K562 (cell line): ENCODE data around the gene IPO9. TPM values are rescaled to one million over a fixed set of nuclear protein-coding genes. Genes with fewer than 3 reads are reported as not detected.

ENCODE experiments used
- ASH1L ChIP-seq: fragments of 450-650 bp; IDR thresholded peaks from 2 replicates; pipeline ENCODE4 v1.6.1; 2018; ENCODE audit warnings: borderline replicate concordance, mild to moderate bottlenecking, low read depth; ENCODE audit not compliant: partially characterized antibody
- DMBX1 ChIP-seq: fragments of 250-450 bp; sonication (Bioruptor Pico); IDR thresholded peaks from 2 replicates; pipeline ENCODE4 v1.8.0; 2022; ENCODE audit warnings: inconsistent platforms, mild to moderate bottlenecking, moderate library complexity, borderline replicate concordance
- E4F1 ChIP-seq: fragments of 250-450 bp; sonication (Bioruptor Pico); IDR thresholded peaks from 2 replicates; pipeline ENCODE4 v1.5.0; 2021; ENCODE audit warnings: mild to moderate bottlenecking, borderline replicate concordance
- HDAC8 ChIP-seq: fragments of 450-650 bp; IDR thresholded peaks from 2 replicates; pipeline ENCODE4 v1.6.1; 2016; ENCODE audit warnings: mild to moderate bottlenecking, missing genetic modification characterization, moderate library complexity, missing compliant biosample characterization
- HNRNPH1 ChIP-seq: fragments of 200-400 bp; formaldehyde crosslinking; optimal IDR thresholded peaks from 2 replicates; pipeline ENCODE3; 2017; ENCODE audit warnings: low read depth, mild to moderate bottlenecking, low read length, moderate library complexity
- MAZ ChIP-seq, 2 experiments: fragments of 450-650 bp in 1 of 2; sonication (generic) in 1 of 2; formaldehyde crosslinking; IDR thresholded peaks in 1 of 2; conservative IDR thresholded peaks in 1 of 2; 2 replicates each; pipeline versions ENCODE4 v1.4.0 to v1.5.0; 2020; ENCODE audit warnings: mild to moderate bottlenecking in 1 of 2, missing genetic modification reagents in 1 of 2
- MYBL2 ChIP-seq, 2 experiments: fragments of 450-650 bp in 1 of 2; sonication (generic) in 1 of 2; formaldehyde crosslinking in 1 of 2; IDR thresholded peaks; 2 replicates each; pipeline versions ENCODE4 v1.6.1 to v1.8.1; 2017 to 2022; ENCODE audit warnings: borderline replicate concordance in 1 of 2, inconsistent platforms in 1 of 2, low read depth in 1 of 2, mild to moderate bottlenecking in 1 of 2, missing genetic modification reagents in 1 of 2, moderate library complexity in 1 of 2
- PHTF2 ChIP-seq: fragments of 250-450 bp; sonication (Bioruptor Pico); IDR thresholded peaks from 2 replicates; pipeline ENCODE4 v1.5.0; 2021; ENCODE audit warnings: mild to moderate bottlenecking
- POLR2AphosphoS2 ChIP-seq: IDR thresholded peaks from 2 replicates; pipeline ENCODE4 v1.6.1; 2012; ENCODE audit warnings: low read length, improper control_type of control experiment
- ZHX1 ChIP-seq: fragments of 150-350 bp; conservative IDR thresholded peaks from 2 replicates; pipeline ENCODE4 v1.6.1; 2014; ENCODE audit warnings: low read length
- ZNF12 ChIP-seq: sonication (generic); formaldehyde crosslinking; IDR thresholded peaks from 2 replicates; pipeline ENCODE4 v1.4.0; 2020; ENCODE audit warnings: mild to moderate bottlenecking, missing genetic modification reagents
- ZNF133 ChIP-seq: fragments of 250-450 bp; sonication (Bioruptor Pico); IDR thresholded peaks from 2 replicates; pipeline ENCODE4 v1.4.0; 2020; ENCODE audit warnings: mild to moderate bottlenecking
- ZNF280B ChIP-seq: fragments of 250-450 bp; sonication (Bioruptor Pico); IDR thresholded peaks from 2 replicates; pipeline ENCODE4 v1.5.1; 2021; ENCODE audit warnings: mild to moderate bottlenecking
- ZNF436 ChIP-seq: fragments of 250-450, 450-650 bp; sonication (Bioruptor Pico); formaldehyde crosslinking; IDR thresholded peaks from 2 replicates; pipeline ENCODE4 v1.7.0; 2020; ENCODE audit warnings: mild to moderate bottlenecking
- ZNF785 ChIP-seq: fragments of 250-450 bp; sonication (Bioruptor Pico); IDR thresholded peaks from 2 replicates; pipeline ENCODE4 v1.4.0; 2020; ENCODE audit warnings: mild to moderate bottlenecking
- polyA plus RNA-seq, 8 experiments: library from polyadenylated mRNA; depleted of rRNA in 4 of 8; stranded (reverse) in 5 of 8; unstranded in 3 of 8; fragments of >200 nt; fragmentation: Nextera tagmentation in 2 of 8; fragmentation: Illumina TruSeq in 1 of 8; extraction: Ambion mirVana in 2 of 8; extraction: Trizol in 1 of 8; gene quantifications; 2 replicates each; pipeline versions ENCODE4 v1.2.1 to v1.2.3, GENCODE V29; 2011 to 2014; ENCODE audit warnings: inconsistent platforms in 1 of 8, missing spikeins in 1 of 8
- total RNA-seq, 7 experiments: library from RNA; depleted of rRNA in 6 of 7; stranded (reverse); fragments of >200 nt in 6 of 7; fragmentation: Illumina TruSeq in 2 of 7; extraction: Trizol in 2 of 7; gene quantifications; 2 replicates each; pipeline versions ENCODE4 v1.2.1 to v1.2.3, GENCODE V29; 2011 to 2021; ENCODE audit warnings: low replicate concordance in 1 of 7
- TF ChIP-seq, protein P1 (sequence below): fragments of 200-800 bp; sonication (Bioruptor generic); IDR thresholded peaks from 2 replicates; pipeline ENCODE4 v1.6.1; 2017; ENCODE audit warnings: missing genetic modification characterization, missing compliant biosample characterization

IPO9 gene
- total and polyA plus RNA-seq, 9 of the 15 experiments (the other 6 are each of a cell fraction or from before 2014, with no cell fraction given), result 27.9 to 78.6 (median 43.9) TPM

DNA sequence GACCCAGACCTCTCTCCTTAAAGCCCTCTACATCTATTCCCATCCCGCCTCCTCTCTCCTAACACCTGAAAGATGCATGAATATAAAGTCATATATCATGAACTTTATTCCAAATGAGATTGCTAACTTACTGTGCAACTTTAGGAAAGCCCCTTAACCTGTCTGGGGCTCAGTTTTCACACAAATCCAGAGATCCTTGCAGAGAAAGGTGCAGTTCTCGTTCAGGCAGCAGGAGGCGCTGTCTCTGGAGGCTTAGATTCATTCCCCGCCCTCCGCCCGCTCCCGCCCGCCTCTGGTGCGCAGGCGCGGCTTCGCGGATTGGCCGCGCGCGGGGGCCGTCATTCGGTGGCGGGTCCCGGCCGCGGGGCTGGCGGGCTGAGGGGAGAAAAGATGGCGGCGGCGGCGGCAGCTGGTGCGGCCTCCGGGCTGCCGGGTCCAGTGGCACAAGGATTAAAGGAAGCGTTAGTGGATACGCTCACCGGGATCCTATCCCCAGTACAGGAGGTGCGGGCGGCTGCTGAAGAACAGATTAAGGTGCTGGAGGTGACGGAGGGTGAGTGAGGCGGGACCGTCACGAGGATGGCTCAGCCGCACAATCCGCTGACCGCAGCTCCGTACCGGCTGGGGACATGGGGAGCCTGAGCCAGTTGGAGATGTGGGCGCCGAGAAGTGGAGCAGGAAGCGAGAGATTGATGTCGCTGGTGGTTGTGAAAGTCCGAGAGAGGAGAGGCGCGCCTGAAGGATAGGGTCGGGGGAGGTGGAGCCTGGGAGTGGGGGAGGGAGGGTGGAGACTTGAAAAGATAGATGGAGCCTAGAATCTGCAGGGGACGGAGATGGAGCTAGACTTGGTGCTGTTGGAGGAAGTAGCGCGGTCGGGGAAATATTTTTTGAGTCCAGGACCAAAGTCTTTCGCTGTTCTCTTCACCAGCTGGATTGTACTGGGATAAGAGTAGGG is at the start of gene IPO9 (continued):
- TF ChIP-seq ASH1L, result no peak
- TF ChIP-seq ZNF12 (CRISPR knock-in tag), result no peak
- TF ChIP-seq ZHX1, result no peak
- TF ChIP-seq PHTF2 (CRISPR knock-in tag), result no peak
- no peak for TF ChIP-seq ZNF785
- no peak for TF ChIP-seq HNRNPH1
- no peak for TF ChIP-seq ZNF280B (CRISPR knock-in tag)
- peak; percentile 77; the same call in 1 of the 2 replicates for TF ChIP-seq HDAC8 (tag)
- TF ChIP-seq, protein P1, sequence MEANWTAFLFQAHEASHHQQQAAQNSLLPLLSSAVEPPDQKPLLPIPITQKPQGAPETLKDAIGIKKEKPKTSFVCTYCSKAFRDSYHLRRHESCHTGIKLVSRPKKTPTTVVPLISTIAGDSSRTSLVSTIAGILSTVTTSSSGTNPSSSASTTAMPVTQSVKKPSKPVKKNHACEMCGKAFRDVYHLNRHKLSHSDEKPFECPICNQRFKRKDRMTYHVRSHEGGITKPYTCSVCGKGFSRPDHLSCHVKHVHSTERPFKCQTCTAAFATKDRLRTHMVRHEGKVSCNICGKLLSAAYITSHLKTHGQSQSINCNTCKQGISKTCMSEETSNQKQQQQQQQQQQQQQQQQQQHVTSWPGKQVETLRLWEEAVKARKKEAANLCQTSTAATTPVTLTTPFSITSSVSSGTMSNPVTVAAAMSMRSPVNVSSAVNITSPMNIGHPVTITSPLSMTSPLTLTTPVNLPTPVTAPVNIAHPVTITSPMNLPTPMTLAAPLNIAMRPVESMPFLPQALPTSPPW (CRISPR knock-in tag), result peak; percentile 92
- TF ChIP-seq MAZ (CRISPR knock-in tag; conservative IDR thresholded peaks at IDR 0.05 in 1 of 2, IDR thresholded peaks at IDR 0.05 in 1 of 2), result peak; percentile 86 to 88
- no peak for TF ChIP-seq POLR2AphosphoS2
- peak; percentile 30 for TF ChIP-seq DMBX1 (CRISPR knock-in tag)
- TF ChIP-seq ZNF436 (CRISPR knock-in tag), result no peak
- no peak for TF ChIP-seq MYBL2 (IDR thresholded peaks at IDR 0.05; ENCODE audit: low read depth)
- no peak for TF ChIP-seq MYBL2 (CRISPR knock-in tag; IDR thresholded peaks at IDR 0.05; ENCODE audit: borderline replicate concordance)
- no peak for TF ChIP-seq ZNF133 (CRISPR knock-in tag)
- TF ChIP-seq E4F1 (CRISPR knock-in tag), result no peak
